GM21737 (cell line): ENCODE results near the gene NME5.
"Not testable (repeated sequence)": the region's sequence is repeated elsewhere in the genome, so short reads cannot be mapped to it uniquely, and the experiment has no call there.

Experiments
- ATAC-seq: cut with Tn5 transposase; IDR thresholded peaks from one replicate; pipeline ENCODE4 v1.9.1; 2021; ENCODE audit warnings: mild to moderate bottlenecking, moderate library complexity; ENCODE audit not compliant: unreplicated experiment

The NME5 gene

DNA sequence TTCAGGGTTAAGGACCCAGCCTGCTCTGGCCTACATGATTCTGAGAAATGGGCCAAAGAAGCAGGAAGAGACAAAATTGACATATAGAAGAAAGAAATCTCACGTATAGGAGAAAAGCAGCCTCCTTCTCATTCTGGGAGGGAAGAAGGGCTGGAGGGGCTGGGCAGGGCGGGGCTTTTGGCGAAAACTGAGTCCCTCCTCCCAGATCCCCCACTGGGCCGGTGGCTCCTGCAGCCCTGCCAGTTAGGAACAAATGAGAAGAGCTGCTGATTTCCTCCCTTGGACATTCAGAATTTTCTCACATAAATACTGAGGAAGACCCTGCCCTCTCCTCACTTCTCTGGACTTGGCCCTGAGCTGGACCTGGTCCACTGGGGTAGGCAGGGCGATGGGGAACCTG, 55.5 kb downstream of the NME5 start, which contains the start of gene WNT8A:
WNT8A (plus strand) TSS at position 332 of the 400 bp plus-strand sequence. CDS start 95 bp downstream, outside the sequence.
- ATAC-seq = no peak

DNA sequence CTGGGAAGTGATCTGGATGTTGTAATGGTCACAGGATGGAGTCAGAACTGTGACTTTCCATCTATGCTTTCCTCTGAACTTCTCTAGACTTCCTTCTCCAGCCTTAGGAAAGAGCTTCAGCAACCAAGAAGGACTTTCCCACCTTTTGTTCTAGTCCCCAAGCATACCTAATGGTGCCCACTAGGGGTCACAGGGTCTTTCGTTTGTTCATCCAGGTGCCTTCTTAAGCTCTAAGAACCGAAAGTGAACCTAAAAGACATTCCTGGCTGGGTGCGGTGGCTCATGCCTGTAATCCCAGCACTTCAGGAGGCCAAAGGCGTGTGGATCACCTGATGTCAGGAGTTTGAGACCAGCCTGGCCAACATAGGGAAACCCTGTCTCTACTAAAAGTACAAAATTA, 57.2 kb downstream of the NME5 start:
- ATAC-seq = no peak

DNA sequence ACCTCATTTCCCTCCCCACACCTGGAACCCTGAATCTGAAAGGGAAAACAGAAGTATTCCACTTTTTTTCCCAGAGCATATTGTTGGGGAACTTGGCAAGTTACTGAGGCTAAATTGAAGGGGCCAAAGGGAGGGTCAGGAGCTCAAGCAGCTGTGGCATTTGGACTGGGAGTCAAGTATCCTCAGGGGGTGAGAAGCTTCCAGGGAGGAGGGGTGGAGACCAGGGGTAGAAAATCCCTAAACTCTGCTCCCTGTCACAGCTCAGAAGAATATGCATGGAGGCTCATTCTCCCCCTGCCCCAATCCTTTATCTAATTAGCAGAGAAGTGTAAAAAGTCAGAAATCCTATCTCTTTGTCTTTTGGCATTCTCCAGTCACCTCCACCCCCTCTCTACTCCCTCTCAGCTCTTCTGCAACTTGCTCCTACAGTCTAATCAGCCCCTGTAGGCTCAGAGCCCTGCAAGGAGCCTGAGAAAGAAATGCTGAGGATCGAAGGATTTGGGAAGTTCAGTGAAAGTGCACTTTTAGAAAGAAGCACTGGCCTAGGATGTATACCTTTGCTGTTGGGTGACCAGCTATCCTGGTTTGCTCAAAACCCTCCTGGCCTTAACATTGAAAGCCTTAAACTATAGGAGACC, 61.1 kb downstream of the NME5 start:
- no peak for ATAC-seq

- no peak for ATAC-seq
These were observed 62.0 kb downstream of the NME5 start for GRCh38 chr5:138077064-138077696.

- not testable (repeated sequence) for ATAC-seq
These were observed 69.2 kb downstream of the NME5 start for GRCh38 chr5:138070026-138070425.

GRCh38 chr5:138068742-138069600, 70.3 kb downstream of the NME5 start:
- ATAC-seq = peak; percentile 59

- ATAC-seq = no peak
These were observed 71.3 kb downstream of the NME5 start for GRCh38 chr5:138067945-138068344.
